Suppressor macrophage treated with lipopolysaccharide for 1 hour (primary cell): ENCODE measurements around the gene UAP1L1.
"Not testable (repeated sequence)": the region's sequence is repeated elsewhere in the genome, so short reads cannot be mapped to it uniquely, and the experiment has no call there.

ENCODE experiments used
- DNase-seq, 3 donors: peaks; one replicate each; pipeline ENCODE4 v3.0.0-alpha.2; 2020 to 2022

The UAP1L1 gene, protein sequence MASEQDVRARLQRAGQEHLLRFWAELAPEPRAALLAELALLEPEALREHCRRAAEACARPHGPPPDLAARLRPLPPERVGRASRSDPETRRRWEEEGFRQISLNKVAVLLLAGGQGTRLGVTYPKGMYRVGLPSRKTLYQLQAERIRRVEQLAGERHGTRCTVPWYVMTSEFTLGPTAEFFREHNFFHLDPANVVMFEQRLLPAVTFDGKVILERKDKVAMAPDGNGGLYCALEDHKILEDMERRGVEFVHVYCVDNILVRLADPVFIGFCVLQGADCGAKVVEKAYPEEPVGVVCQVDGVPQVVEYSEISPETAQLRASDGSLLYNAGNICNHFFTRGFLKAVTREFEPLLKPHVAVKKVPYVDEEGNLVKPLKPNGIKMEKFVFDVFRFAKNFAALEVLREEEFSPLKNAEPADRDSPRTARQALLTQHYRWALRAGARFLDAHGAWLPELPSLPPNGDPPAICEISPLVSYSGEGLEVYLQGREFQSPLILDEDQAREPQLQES

DNA sequence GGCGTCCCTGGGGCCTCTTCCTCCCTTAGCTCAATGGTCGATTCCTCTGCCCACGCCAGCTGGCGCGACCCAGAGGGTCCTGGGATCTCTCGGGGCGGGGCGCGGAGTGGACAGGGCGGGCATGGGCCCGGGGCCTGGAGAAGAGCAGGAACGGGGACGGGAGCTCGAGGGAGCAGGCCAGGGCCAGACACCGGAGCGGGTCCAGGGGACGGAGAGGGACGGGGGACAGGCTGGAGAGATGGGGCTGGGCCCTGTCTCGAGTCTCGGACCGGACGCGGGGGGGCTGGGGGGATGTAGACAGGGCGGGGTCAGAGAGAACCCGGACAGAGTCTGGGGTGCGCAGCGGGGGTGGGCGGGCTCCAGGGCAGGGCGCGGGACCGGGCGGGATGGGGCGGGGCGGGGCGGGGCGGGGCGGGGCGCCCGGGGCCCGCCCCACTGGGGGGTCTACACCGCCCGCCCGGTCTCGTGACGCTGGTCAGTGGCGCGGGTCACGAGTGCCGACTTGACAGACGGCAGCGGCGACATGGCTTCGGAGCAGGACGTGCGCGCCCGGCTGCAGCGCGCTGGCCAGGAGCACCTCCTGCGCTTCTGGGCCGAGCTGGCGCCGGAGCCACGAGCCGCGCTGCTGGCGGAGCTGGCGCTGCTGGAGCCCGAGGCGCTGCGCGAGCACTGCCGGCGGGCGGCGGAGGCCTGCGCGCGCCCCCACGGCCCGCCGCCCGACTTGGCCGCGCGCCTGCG is at the start of gene UAP1L1:
TSS of gene UAP1L1 (plus strand) at position 508 of the 738 bp plus-strand sequence. CDS start at position 524, 16 bp downstream.
- DNase-seq, result peak; percentile 64 to 83 (median 76)

DNA sequence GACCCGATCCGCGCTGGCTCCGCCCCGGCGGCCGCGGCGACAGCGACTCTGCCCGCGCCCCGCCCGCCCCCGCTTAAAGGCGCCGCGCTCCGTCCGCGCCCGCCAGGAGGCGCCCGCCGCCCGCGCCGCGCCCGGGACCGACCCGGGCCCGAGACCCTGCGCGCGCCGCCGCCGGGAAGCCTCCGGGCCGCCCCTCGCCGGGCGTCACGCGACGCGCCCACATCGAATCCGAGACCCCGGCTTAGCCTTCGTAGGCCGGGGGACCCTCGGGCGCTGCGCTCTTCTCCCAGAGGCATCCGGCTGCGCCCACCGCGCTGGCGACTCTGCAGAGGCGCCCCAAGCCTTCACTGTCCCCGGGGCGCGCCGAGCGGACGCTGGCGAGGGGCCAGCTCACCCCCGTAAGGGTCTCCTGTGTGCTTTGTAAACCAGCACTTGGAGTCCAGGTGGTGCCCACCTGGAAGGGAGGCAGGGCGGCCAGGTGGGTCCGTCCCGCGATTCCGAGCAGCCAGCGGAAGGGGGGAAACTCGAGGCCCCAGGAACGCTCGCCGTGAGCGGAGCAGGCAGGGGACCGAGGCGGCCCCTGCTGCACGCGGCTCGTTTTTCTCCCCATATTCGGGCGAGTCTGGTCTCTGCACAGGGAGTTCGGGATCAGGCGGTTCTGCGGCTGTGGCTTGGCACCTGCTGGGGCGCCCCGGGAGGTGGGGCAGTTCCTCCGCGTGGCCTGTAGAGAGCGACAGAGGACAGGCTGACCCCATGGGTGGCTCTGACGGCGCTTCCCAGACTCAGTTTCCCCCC is 48.9 kb upstream of the UAP1L1 start:
- peak; percentile 68 to 94 (median 86) for DNase-seq

DNA sequence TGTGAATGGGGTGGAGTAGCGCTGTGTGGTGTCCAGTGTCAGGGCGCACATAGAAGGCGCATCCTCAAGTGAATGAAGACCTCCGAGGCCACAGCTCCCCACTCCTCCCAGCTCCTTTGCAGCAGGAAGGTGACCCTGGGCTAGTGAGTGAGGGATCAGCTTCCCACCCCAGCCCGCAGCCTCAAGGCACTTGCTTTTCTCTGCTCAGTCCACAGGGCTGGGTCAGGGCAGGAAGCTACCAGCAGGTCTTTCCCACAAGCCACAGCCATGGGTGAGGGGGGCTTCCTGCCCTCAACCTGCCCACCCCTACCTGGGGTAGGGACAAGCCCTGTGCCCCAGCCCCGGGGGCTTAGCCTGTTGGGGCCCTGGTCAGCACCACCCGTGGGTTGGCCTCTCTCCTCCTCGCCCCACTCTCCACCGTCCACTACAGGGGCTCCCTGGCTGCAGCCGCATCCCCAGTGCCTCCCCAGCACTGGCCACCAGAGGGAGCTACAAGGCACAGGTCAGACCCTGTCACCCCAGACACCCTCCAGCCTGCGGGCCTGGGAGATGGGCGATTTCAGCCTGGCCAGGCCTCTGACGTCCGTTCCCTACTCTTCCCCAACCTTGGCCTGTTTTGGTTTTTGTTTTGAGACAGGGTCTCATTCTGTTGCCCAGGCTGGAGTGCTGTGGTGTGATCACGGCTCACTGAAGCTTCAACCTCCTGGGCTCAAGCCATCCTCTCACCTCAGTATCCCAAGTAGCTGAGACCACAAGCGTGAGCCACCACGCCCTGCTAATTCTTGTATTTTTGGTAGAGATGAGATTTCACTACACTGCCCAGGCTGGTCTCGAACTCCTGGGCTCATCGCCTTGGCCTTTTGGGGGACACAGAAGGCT is 48.0 kb upstream of the UAP1L1 start:
- peak; percentile 86 to 93 (median 88) for DNase-seq

DNA sequence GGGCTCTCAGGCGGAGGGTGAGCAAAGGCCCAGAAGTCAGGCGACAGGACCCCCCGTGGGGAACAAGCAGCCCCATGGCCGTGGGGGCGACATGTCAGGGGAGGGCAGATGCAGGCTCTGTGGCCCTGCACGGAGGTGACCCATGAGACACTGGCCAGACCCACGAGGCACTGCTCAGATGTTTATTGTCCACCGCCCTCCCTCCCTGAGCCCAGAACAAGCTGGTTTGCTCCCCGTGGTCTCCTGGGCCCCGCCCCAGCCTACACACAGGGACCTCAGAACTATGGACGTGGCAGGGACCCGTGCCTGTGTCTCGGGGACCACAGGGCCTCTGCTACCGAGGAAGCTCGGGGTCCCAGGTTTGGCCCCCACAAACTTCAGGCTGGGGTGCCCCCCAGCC is 47.3 kb upstream of the UAP1L1 start:
- peak in 2 of 3 donors; percentile 12 to 33 for DNase-seq

DNA sequence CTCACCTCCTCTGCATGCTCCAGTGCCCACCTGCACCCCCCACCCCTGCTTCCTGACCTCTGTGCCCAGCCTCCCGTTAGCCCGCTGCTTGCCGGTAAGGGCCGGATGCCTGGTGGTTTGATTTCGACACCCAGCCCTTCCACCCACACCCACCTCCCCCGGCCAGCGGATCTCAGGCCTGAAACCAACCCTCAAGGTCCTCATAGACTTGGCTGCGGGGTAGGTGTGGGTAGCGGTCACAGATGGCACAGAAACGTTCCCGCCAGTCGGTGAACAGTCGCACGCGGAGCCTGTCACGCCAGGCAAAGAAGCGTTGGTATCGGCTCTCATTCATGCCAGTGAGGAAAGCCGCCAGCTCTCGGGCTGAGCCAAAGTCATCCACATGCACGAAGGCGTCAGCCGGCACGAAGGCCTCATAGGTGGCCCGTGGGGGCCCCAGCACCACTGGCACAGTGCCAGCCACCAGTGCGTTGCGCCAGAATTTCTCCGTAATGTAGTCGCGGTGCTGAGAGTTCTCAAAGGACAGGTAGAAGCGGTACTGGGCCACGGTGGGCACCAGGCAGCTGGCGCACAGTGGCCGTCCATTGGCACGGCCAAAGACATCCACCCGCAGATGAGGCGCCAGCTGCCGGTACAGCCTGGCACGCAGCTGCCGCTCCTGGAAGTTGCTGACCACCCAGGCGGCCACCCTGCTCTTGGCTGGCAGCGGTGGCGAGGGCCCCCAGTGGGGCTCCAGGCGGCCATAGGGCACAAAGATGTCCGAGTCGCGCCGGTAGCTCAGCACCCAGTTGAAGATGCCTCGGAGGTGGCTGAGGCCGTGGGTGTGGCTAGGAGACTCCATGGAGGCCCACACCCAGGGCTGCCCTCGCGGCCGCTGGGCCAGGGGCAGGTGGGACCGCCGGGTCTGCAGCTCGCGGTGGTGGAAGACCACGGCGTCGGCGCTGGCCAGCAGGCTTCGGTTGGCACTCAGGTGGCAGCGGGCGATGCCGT is 46.5 kb upstream of the UAP1L1 start:
- peak; percentile 67 to 80 (median 73) for DNase-seq

DNA sequence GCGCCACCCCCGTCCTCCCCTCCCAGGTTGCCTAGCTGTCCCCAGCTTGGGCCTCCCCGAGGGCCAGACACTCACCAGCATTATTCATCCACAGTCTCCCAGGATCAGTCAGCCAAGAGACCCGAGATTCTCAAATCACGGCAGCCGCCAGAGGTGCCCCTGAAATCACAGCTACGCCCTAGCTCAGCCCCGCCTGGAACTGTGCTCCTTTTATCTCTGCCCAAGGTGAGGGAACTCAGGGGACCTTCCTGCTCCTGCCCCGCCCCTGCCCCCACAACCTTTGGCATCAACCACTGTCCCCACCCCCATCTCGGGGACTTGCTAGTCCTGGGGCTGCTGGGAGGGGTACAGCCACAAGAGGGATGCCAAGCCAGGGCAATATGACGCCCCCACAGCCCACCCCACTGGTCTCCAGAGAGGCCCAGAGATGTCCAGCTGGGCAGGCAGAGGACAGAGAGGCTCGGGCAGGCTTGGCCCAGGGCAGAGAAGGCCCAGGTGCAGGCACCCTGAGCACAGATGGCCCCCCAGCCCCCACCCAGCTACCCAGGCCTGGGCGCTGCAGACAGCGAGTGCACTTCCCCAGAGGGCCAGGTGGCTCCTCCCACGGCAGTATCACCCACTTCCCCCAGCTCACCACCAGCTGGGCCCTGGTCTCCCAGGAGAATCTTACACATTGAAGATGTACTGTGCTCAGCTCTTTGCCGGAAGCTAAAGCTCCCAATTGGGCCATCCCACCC is 45.2 kb upstream of the UAP1L1 start, which contains the start of gene FUT7:
TSS of gene FUT7 (minus strand) at position 185 of the 737 bp plus-strand sequence. CDS start at position 88, 97 bp downstream.
- peak; percentile 38 to 58 (median 42) for DNase-seq

DNA sequence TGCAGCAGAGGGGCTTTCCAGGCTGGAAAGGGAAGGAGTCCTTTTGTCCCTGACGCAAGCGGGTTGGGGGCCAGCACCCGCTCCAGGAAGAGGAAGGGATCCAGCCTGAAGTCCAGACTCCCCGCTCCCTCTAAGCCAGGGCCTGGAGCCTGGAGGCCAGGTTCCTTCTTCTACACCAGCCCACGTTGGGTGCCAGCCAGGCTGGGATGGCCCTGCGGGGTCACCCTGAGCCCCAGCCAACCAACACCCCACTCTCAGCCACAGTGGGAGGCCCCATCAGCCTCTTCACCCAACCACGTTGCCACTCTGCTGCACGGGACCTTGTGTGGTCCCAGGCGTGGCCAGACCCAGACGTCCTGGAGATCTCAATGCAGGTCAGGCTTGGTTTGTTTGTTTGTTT is 44.5 kb upstream of the UAP1L1 start:
- DNase-seq, result peak; percentile 89 to 94 (median 93)

DNA sequence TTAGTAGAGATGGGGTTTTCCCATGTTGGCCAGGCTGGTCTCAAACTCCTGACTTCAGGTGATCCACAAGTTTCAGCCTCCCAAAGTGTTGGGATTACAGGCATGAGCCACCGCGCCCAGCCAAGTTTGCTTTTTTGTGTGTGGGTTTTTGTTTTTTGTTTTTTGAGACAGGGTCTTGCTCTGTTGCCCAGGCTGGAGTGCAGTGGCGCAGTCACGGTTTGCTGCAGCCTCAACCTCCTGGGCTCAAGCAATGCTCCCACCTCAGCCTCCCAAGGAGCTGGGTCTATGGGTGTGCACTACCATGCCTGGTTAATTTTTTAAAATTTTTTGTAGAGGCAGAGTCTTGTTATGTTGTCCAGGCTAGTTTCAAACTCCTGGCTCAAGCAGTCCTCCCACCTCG is 43.8 kb upstream of the UAP1L1 start:
- DNase-seq, result not testable (repeated sequence)

DNA sequence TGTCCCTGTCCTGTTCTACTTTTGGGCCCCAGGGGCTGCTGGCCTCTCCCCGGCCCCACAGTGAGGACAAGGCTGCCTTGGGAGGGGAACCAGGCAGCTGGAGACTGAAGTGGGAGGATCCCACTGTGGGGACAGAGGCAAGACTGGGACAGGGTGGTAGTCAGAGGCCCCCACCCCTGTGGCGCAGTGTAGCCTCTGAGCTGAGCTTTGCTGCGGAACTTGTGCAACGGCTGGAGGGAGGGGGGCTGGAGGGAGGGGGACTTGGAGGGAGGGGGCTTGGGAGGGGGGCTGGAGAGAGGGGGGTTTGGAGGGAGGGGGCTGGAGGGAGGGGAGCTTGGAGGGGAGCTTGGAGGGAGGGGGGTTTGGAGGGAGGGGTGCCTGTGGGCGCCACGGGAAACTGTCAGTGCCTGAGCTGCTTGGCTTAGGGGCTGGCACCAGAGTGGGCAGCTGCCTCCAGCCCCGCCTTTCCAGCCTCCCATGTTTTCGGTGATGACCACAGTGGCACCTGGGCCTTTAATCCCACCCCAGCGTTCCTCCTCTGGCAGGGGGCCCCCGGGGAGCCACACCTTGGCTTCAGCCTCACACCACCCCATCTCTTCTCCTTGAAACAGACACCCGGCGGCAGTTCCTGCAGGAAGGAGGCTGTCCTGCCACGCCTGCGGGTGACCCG is 43.1 kb upstream of the UAP1L1 start:
- DNase-seq, result peak; percentile 47 to 58 (median 50)

DNA sequence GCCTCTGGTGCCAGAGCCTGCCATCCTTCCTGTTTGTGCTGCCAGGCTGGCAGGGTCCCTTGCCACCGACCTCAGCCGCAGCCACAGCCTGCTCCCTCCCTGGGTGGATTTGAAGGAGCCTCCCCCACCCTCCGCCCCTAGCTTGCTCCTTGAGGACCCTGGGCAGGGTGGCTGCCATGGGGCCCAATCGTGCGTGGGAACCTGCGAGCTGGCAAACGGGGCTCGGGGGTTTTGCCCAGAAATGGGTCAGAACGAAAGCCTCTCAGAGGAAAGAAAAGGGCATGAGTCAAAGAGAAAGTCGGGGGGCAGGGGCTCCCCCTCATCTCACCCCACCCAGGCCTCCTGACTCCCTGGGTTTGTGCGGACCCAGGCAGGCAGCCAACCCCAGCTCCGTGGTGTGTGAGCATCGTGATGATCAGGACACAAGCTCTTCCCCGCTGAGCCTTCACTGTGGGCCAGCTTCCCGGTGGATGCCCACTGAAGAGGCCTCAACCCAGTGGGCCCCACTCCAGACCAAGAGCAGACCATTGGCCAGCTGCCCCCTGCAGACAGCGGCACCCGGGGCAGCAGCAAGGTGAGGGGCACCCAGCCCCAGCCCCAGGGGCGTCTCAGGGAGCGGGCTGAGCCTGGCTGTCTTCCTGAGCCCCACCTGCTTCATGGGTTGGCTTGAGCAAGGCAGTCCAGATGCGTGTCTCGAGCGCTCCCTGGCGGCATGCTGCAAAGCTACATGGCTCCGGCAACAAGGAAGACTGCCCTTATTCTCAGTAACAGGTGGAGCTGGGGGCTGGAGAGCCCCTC is 42.4 kb upstream of the UAP1L1 start:
- DNase-seq, result peak; percentile 85 to 91 (median 88)

DNA sequence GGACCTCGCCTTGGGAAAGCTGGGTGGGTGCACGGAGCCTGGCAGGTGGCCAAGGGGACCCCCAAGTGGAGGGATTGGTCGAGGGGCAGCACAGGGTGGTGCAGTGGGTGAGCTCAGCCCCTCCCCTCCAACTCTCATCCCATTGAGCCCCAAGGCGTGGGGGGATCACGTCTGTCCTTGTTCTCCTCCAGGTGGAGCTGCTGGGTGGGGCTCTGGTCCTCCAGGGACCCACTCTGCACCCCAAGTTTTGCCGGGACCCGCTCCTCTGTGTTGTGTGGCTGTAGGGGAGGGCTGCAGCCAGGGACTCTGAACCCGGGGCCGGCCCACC is 41.8 kb upstream of the UAP1L1 start:
- no peak for DNase-seq

DNA sequence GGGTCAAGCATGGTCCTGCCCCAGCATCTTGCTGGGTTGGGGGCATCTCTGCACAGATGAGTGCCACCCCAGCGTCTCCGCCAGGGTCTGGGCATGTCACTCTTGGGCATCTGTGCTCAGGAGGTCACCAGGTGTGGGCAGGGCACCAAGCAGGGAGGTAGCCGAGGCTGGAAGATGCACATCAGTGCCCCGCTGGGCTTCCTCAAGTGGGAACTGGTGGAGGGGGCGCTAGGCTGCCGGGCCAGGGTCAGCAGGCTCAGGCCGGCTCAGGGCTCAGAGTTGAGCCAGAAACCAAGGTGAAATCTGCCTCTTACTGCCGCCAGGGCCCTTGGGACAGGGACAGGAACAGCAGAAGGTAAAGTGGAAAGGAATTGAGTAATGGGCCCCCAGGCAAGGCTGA is 41.4 kb upstream of the UAP1L1 start:
- no peak for DNase-seq

DNA sequence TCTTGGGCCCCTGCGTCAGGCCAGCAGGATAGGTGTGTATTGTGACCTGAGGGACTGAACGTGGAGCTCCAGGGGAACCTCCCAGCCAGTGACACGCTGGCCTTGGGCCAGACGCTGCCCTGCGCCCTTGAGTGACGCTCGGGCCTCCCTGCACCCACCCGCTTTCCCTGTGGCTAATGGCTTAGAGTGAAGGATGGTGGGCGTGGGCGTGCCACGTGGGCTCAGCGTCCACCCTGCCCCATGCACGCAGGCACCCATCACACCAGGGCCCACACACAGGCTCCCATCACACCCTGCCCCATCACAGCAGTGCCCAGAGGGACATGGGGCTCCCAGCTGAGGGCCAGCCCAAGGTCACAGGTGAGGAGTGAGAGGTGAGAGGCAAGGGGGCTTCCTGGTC is 40.3 kb upstream of the UAP1L1 start:
- DNase-seq, result no peak

DNA sequence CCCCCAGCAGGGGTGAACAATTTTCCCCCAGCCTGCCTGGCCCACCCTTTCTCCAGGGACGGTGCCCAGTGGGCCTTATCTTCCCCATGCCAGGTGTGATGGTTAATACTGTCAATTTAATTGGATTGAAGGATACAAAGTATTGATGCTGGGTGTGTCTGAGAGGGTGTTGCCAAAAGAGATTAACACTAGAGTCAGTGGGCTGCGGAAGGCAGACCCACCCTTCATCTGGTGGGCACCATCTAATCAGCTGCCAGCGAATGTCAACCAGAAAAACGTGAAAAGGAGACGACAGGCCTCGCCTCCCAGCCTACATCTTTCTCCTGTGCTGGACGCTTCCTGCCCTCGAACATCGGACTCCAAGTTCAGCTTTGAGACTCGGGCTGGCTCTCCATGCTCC is 39.8 kb upstream of the UAP1L1 start:
- DNase-seq, result no peak

DNA sequence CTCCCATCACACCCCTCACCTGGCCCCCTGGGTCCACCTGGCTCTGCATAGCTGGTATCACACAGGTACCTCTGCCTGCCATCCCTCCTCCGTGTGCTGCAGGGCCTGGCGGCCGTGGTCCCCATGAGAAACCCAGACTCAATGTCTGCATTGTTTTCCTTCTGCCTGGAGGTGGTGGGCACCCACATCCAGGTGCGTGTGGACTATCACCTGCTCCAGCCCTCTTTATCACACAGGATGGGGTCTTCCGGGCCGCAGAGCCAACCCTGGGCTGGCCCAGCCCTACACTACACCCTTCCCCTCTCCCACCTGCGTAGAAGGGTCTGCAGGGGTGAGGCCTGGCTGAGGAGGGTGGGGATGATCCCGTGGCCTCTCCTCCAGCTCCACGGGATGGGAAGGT is 38.4 kb upstream of the UAP1L1 start:
- no peak for DNase-seq

DNA sequence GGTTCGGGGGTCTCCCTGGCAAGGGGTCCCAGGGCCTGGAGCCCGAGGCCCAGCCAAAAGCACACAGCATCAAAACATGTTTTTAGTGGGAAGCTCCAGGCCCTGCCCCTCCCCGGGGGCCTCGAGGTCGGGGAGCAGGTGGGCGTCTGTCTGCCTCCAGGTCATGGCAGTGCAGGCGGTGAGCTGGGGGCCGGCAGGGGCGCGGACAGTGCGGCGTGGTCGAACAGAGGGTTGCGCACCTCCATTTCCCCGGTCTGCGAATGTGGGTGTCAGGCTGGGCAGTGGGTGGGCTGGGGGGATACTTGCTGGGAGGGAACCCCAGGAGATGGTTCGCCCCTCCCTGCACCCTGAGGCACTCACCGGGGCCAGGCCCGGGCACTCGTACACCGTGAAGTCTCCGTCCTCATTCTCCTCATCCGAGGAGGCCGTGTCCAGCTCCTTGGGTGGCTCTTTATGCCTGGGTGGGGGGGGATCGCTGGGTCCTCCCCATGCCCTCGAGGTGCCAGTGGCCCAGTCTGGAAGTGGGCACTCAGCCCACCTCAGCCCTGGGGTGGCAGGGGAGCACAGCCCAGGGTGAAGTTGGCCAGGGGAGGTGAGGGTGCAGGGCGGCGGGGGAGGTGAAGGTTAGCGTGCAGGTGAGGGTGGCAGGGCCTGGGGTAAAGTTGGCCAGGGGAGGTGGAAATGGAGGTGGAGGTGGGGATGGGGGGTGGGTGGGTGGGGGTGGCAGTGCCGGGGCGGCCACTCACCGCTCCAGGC is 37.5 kb upstream of the UAP1L1 start:
- no peak for DNase-seq

DNA sequence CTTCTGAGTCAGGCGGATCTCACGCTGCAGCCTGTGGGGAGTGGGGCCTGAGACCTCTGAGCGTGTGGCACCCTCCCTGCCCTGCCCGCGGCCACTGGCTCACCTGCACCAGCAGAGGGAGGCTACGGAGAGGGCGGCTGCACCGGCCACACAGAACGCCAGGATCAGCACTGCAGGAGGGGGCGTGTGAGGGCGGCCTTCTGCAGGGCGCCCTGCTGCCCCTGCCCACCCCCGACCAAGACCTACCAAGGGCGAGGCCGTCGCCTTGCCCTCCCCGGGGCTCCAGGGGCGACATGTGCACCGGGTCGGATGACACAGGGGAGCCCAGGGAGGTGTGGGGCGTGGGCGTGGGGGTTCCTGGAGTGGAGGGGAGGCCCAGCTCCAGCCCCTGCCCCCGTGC is 36.7 kb upstream of the UAP1L1 start:
- DNase-seq, result no peak

DNA sequence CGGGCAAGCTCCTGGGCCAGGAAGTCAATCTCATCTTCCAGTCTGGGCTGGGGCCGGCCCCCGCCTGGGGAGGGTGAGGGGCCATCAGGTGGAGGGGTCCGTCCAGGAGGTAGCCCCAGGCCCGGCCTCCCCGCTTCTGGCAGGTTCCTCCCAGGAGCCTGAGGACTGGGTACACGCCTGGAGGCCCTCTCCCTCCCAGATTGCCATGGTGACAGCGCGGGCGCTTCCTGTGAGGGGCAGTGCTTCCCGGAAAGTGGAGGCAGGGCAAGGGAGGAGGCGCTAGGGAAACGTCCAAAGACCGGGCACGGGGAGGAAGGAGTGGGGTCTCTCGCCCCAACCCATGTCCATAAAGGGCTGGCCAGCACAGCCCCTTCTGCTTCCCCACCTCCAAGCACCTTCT is 36.2 kb upstream of the UAP1L1 start:
- no peak for DNase-seq
